Measurements from ENCODE around the gene WNT7B.

The WNT7B gene

DNA sequence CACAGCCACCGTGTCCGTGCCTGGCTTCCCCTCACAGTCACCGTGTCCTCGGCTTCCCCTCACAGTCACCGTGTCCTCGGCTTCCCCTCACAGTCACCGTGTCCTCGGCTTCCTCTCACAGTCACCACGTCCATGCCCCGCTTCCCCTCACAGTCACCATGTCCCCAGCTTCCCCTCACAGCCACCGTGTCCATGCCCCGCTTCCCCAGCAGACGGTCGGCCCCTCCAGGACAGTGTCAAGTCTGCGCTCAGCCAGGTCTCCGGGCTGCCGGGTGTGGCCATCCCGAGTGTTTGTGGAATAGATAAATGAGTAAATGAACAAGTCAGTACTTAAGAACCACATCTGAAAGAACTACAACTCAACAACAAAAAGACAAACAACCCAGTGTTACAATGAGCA, 23.8 kb downstream of the WNT7B start:
- no peak for DNase-seq (ENCODE audit: low spot score)

DNA sequence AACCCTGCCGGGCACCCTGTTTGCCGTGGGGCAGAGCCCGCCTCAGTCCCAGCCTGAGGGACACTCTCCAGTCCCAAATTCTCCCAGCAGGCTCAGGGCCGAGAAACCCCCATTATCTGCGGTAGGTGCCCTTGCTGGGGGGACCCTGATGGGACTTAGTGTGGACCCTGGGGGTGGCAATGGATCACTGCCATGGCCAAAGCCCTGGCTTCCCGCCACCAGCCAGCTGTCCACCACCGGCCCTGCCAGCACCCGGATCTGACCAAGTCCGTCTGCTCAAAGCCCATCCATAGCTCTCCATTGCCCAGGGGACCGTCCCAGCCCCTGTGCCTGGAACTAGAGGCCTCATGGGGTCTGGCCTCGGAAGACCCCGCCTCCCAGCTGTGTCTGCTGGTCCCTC, 24.4 kb downstream of the WNT7B start:
- no peak for DNase-seq (ENCODE audit: low spot score)

DNA sequence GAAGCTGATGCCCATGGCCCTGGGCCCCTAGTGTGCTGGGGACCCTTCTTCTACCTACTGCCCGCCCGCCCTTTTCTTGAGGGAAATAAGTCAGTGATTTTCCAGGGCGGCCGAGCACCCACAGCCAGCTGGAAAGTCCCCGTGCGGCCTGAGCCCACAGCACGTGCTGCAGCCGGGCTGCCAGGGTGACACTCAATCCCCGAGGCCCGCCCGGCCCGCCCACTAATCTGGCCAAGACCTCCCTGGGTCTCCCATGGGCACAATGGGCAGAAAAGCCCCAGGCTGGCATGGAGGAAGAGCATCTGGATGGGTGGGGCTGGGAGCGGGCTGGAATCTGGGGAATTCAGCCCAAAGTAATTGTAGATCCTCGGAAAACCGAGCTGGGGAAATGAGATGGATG, 24.8 kb downstream of the WNT7B start:
- DNase-seq (ENCODE audit: low spot score) = no peak

DNA sequence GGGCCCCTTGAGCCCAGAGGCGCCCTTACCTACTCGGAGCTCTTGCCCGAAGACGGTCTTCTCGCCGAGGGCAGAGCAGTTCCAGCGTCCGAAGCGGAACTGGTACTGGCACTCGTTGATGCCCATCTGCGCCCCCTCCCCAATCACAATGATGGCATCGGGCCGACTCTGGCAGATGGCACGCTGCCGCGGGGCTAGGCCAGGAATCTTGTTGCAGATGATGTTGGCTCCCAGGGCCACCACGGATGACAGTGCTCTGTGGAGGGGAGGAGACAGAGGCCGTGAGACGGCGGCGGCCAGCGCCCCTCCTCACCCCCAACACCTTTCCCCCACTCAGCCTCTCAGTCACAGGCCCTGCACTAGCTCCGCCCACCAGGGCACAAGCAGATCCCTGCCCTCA, 27.1 kb downstream of the WNT7B start:
- no peak for DNase-seq (ENCODE audit: low spot score)

DNA sequence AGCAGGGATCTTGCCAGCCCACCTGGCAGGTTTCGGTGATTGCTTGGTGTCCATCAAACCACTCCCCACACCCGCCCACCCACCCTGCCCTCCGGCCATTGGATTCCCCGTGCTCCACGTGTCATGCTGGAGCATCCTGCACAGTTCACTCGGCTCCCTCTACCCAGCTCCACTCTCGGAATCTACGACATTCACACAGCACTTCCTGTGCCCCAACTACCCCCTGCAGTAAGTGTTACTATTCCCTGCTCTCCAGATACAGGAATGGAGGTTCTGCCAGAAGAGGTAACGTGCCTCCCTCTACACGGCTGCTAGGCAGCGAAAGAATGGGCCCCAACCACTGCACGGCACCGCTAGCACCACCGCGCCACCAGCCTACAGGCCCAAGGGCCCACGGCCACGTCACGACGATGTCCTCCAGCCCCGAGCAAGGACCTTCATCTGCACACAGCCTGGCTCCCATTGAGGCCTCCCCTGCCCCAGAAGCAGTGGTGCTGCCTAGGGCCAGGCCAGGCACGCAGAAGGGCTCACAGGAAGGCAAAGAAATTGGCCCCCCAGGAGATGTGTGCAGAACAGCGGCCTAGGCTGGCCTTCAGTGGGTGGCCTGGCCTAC, 27.6 kb downstream of the WNT7B start:
- DNase-seq (ENCODE audit: low spot score) = no peak

DNA sequence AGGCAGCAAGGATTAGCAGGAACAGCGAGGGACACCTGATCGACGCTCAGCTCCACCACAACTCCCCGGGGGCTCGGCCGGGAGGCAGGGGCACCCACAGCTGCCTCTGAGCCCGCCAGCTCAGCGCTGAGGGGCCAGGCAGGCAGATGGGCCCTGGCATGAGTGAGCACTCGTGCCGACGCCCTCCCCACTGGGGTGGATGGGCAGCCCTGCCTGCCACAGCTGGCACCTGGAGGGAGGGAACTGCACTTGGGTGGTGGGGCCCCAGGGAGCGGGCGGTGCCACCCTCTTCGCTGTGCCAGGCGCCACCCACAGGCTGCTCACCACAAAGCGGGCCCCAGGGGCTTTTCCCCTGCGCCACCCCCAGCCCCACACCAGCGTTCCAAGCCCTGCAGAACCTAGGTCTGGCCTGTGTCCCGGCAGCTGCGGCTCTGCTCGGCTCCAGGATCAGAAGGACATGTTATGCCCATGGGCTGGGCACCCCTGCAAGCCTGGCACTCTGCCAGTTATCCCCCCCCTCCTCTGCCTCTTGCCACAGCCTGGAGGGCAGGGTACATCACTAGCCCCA, 28.8 kb downstream of the WNT7B start:
- no peak for DNase-seq (ENCODE audit: low spot score)

DNA sequence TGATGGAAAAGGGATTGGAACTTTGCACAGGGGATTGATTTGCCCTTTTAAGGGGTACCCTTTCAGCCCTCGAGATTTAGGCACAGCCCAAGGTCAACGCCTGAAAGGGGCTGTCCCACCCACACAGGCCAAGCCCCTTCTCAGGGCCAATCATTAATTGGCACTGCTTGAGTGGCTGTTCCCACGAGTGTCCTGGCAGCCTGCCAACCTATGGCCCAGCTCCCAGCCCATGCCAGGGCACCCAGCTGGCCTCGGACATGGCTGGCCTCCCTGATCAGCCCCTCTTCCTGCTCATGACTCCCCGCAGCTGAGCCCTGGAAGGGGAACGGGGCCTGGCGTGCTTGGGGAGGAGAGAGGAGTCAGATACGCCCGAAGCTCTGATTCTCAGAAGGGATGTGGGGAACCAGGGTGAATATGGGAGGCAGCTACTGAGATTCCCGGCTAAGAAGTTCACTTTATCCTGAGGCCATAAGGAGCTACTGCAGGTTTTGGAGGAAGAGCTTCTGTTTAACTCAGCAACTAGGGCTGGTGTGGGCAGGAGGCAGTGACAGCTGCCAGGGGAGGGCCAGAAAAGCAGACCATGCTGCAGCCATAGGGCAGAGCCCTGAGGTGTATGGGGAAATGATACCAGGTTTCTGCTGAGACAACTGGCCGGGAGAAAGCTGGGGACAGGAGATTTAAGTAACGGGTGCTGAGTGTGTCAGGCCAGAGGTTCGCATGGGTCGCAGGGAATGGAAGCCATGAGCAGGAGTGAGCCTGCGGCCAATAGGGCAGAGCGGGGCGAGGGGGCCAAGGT, 30.0 kb downstream of the WNT7B start:
- no peak for DNase-seq (ENCODE audit: low spot score)

DNA sequence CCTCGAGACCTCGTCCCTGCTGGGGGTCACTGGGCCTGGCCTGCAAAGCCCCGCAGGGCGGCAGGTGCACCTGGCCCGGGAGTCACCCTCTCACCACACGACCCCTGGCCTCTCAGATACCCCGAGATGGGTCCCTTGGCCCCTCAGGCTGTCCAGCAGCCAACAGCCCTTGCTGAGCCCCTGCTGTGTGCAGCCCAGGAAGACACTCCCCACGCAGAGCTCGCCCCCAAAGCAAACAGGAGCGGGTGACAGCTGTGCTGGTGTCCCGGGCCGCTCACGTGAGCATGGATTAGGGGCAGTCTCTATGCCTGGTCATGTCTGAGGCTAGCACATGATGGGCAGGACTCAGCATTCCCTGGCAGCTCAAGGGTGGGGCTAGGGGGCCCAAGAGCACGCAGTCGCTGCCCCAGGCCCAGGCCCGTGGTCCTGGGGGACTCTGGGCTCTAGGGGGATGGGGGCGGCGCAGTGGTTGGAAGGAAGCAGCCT, 31.3 kb downstream of the WNT7B start:
- no peak for DNase-seq (ENCODE audit: low spot score)

DNA sequence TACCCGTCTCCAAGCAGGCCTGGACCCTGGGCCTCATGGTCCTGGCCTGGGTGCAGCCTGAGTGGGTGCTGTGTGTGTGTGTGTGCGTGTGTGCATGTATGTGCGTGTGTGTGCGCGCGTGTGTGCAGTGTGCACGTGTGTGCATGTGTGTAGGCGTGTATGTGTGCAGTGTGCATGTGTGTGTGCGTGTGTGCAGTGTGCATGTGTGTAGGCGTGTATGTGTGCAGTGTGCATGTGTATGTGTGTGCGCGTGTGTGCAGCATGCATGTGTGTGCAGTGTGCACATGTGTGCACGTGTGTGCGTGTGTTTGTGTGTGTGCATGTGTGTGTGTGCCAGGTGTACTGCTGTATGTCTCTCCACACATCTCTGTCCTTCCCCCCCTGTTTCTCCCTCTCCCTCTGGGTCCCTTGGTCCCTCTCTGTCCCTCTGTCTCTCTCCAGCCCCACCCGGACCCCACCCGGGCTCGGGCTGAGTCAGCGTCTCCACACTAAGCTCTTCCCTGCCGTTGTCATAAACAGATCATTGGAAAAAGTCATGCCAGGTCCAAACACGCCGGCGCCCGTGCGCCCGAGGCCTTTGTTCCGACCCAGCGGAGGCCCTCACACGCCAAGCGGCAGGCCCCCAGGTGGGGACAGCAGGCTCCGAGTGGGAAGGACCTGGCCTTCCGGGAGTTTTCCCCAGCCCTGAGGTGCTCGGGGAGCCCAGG, 34.0 kb downstream of the WNT7B start:
- no peak for DNase-seq (ENCODE audit: low spot score)

DNA sequence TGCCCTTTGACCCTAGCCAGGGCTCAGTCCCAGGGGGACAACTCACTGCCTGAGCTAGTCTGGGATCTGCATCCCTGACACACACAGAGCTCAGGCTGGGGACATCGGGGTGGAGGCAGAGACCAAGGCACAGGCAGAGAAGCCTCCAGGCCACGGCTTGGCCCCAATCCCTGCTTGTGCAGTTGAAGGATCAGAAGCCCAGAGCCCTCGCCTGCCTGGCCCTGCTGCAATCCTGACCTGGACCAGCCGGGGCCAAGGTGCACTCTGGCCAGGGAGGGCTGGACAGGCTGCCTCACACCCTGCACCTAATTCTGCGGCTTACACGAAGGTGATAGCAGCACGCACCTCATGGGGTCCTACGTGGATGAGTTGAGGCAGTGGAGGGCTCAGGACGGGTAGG, 34.6 kb downstream of the WNT7B start:
- DNase-seq (ENCODE audit: low spot score) = peak; percentile 71

DNA sequence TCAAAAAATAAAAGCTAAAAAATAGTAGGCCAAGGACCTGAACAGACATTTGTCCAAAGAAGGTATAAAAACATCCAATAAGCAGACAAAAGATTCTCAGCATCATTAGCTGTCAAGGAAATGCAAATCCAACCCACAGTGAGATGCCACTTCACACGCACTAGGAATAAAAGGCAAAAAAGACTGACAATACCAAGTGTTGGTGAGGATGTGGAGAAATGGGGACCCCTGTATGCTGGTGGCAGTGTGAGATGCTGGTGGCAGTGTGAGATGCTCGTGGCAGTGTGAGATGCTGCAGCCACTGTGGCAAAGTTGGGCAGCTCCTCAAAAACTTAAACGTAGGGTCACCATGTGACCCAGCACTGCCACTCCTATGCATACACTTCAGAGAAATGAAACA, 38.0 kb downstream of the WNT7B start:
- DNase-seq (ENCODE audit: low spot score) = no peak

DNA sequence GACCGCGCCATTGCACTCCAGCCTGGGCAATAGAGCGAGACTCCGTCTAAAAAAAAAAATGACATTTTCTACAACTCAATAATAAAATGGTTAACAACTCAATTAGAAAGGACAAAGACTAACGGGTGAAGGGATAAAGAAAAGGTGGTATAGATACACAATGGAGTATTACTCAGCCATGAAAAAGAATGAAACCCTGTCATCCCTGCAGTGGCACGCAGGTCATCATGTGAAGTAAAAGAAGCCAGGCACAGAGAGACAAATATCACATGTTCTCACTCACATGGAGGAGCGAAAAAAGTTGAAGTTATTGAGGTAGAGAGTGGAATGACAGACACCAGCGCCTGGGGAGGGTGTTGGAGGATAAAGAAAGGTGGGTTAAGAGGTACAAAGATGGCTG, 39.0 kb downstream of the WNT7B start:
- DNase-seq (ENCODE audit: low spot score) = no peak

DNA sequence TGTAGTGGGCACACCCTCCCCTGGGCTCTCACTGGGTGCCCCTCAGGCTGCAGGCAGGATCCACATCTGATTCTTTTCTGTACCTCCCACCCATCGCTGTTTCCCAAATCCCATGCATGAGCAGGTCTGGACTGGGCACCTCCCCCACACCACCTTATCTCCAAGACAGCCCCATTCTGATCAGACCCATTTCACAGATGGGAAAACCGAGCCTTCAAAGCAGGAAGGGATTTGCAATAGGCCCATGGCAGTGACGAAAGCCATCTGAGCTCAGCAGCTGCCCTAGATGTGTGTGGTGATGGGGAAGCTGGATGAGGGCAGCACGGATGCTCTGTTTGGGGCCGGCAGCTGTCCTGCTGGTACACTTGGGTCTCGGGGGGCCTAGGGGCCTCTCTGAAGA, 41.4 kb downstream of the WNT7B start:
- DNase-seq (ENCODE audit: low spot score) = no peak

DNA sequence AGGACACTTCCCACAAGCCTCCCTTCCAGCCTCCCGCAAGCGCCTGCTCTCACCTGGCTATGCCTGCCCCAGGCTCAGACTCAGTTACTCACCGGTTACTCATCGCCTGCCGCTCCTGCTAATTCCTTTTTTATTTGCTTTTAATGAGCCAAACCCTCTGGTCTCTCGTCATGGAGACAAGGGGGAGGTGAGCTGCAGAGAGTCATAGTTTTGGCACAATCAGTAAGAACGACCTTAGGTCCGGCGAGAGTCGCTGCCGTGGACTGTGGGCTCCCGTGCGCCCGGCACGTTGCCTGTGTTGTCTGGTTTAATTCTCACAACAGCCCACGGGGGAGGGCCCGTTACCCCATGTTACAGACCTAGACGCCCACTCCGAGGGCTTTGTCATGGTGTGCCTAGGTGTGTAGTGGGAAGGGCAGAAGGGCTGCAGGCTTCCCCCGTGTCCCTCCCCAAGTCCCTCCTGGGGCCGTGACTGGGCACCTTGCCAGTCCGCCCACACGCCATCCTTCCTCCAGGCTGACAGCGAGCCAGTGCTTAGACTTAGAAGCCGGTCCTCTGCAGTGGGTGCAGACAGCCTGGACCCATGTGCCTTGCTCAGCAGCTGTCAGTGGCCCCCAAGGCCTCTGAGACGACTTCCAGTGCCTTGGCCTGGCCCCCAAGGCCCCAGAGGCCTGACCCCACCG, 42.2 kb downstream of the WNT7B start:
- no peak for DNase-seq (ENCODE audit: low spot score)

DNA sequence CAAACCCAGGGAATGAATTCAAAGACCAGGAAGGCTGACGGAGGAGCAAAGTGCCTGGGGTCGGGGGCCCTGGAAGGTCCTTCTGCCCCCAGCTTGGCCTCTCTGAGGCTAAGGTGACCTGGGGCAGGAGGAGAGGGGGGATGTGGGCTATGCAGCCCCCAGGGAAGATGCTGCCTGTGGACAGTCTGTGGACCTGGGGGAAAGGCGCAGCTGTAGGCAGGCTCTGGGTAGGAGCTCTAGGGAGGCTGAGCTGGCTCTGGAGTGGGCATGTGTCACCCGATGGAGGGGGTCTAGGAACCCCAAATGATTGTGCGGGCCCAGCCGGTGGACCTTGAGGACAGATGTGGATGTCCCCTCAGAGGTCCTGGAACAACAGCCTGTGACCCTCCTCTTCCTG, 42.8 kb downstream of the WNT7B start:
- DNase-seq (ENCODE audit: low spot score) = no peak

DNA sequence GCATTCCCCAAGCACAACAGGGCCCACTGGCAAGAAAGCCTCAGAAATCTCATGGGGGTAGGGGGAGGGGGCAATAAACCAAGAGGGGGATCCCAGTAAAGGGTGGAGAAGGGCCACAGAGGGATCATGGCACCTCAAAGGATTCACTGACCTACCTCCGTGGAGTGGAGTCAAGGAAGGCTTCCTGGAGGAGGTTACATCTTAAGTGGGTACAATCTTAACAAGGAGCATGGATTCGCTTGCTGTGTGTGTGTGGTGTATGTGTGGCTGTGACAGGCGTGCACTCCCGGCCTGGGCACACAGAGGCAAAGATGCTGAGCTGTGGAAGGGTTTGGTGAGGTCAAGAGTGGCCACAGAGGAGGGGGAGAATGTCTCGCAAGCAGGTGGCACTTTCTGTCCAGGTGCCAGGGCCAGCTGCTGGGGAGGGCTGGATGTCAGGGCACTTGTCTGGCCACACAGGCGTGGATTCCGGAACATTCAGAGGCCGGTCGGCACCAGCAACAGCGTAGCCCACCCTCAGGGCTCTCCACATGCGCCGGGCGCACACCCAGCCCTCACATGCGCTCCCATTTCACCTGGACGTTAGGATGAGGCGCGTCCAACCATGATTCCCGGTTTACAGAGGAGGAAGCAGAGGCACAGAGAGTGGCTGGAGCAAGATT, 43.3 kb downstream of the WNT7B start:
- DNase-seq (ENCODE audit: low spot score) = no peak

DNA sequence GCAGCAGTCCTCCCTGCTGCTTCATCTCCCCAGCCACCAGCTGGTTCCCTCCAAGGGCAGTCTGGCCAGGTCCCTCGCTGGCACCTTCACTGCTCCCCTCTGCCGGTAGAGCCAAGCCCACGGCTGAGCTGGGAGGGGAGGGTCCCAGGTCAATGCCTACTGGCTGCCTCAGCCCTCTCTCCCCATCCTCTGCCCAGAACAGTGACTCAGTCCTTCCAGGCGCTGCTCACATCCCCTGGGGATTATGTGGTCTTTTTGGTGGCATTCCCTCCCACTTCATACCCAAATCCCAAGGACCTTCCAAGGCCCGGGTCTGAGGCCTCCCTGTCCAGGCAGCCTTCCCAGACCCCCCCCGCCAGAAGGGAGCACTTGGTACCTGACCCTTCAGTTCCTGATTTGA, 44.9 kb downstream of the WNT7B start:
- DNase-seq (ENCODE audit: low spot score) = no peak

DNA sequence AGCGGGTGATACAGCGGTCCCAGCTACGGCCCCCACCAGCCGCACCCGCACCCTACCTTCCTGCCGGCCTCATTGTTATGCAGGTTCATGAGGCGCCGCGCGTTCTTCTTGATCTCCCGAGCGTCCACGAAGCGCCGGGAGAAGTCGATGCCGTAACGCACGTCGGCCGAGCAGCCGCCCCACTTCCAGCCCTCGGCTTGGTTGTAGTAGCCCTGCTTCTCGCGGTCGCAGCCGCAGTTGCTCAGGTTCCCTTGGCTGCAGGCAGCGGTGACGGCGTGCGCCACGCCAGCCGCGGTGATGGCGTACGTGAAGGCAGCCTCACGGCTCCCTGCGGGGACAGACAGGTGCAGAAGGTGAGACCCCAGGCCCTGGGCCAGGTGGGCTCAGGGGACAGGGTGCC, 45.9 kb downstream of the WNT7B start:
- no peak for DNase-seq (ENCODE audit: low spot score)

DNA sequence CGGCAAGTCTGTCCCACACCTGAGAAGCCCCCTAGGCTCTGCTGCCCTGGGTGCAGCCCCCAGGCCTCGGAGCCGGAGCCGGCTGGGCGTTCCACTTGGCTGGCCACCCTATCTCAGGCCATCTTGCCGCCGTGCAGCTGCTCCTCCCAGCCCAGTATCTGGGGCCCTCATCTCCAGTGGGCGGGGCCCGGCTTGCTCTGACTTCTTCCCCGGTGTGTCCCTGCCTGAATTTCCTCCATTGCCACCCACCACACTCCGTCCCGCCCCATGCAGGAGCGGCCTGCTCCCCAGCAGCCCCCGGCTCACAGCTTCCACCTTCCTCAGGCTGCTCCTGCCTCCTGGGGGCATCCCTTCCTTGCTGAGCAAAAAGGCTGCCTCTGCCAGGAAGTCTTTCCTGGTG, 46.6 kb downstream of the WNT7B start:
- DNase-seq (ENCODE audit: low spot score) = no peak

DNA sequence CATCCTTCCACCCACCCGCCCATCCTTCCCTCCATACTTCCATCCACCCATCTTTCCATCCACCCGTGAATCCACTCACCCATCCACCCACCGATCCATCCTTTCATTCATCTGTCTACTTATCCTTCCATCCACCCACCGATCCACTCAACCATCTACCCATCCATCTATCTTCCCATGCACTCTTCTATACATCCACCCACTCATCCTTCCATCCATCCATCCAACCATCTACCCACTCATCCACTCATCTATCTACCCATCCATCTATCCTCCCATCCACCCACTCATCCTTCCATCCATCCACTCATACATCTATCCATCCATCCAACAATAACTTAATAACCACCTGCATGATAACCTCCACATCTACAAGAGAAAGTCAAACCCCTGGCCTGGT, 47.3 kb downstream of the WNT7B start:
- no peak for DNase-seq (ENCODE audit: low spot score)

DNA sequence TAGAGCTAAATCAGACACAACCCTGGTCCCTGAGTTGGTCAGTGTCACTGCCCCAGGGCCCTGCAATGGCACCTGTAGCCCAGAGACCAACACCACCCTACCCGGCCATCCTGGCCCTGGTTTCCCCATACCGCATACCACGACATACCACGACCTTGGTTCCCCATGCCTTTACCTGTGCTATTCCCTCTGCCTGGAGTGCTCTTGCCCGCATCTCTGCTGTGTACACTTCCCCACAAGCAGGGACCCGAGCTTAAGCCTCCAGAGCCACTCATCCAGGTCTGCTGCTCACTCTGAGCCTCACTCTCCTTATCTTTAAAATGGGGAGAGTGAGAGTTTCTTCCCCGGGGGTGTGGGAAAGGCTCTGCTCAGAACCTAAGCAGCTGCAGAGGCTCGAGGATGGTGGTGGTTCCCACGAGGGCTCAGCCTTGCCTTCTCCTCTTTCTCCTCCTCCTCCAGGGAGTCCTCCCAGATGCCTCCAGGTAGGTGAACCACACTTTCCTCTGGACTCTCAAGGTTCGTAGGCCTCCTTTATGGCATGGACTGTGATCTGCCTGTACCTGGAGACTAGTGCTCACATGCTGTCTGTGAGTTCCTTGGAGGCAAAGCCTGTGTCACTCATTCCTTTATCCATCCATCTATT, 48.1 kb downstream of the WNT7B start:
- no peak for DNase-seq (ENCODE audit: low spot score)
